Neural progenitor cell (in vitro differentiated cells): ENCODE results near the gene SIPA1L3. TPM values are rescaled to one million over a fixed set of nuclear protein-coding genes. Genes with fewer than 3 reads are reported as not detected.
A peak's percentile ranks its signal among the peaks of the same experiment; 100 is the strongest.

Experiments used
- DNase-seq: peaks from one replicate; pipeline ENCODE4 v3.0.0-alpha.2; 2016; ENCODE audit warnings: low spot score
- H2AFZ ChIP-seq: fragments of 200-600 bp; sonication (generic); replicated peaks from 2 replicates; pipeline ENCODE4 v1.6.1; 2016; ENCODE audit warnings: antibody characterized with exemption
- H3F3A ChIP-seq: fragments of 200-600 bp; sonication (generic); 2 replicates; pipeline ENCODE4 v1.6.1; 2016; ENCODE audit warnings: antibody characterized with exemption, low read depth
- H3K27ac ChIP-seq: fragments of 200-600 bp; sonication (generic); 2 replicates; pipeline ENCODE4 v1.5.1; 2016; ENCODE audit warnings: mild to moderate bottlenecking
- H3K27me3 ChIP-seq: fragments of 200-600 bp; sonication (generic); 2 replicates; pipeline ENCODE4 v1.6.1; 2016; ENCODE audit warnings: mild to moderate bottlenecking, moderate library complexity
- H3K36me3 ChIP-seq: fragments of 200-600 bp; sonication (generic); 2 replicates; pipeline ENCODE4 v1.5.1; 2016
- H3K4me1 ChIP-seq: fragments of 200-600 bp; sonication (generic); 2 replicates; pipeline ENCODE4 v1.6.1; 2016; ENCODE audit warnings: mixed run types
- H3K4me2 ChIP-seq: fragments of 200-600 bp; sonication (generic); 2 replicates; pipeline ENCODE4 v1.6.1; 2016
- H3K4me3 ChIP-seq: fragments of 200-600 bp; sonication (generic); 2 replicates; pipeline ENCODE4 v1.5.1; 2016
- H3K79me2 ChIP-seq: fragments of 200-600 bp; sonication (generic); 2 replicates; pipeline ENCODE4 v1.6.1; 2016; ENCODE audit warnings: low read depth
- H3K9ac ChIP-seq: fragments of 200-600 bp; sonication (generic); 2 replicates; pipeline ENCODE4 v1.6.1; 2016
- H3K9me3 ChIP-seq: fragments of 200-600 bp; sonication (generic); 2 replicates; pipeline ENCODE4 v1.5.1; 2016; ENCODE audit warnings: low read depth
- H4K20me1 ChIP-seq: fragments of 200-600 bp; sonication (generic); 2 replicates; pipeline ENCODE4 v1.6.1; 2016; ENCODE audit warnings: low read depth
- H3K27ac Mint-ChIP-seq: 3 replicates; pipeline ENCODE4 v1.8.0; 2021; ENCODE audit warnings: mixed read lengths
- H3K27me3 Mint-ChIP-seq: 2 replicates; pipeline ENCODE4 v1.8.0; 2022; ENCODE audit warnings: low read depth, mild to moderate bottlenecking, inconsistent platforms, moderate library complexity, mixed read lengths; ENCODE audit not compliant: insufficient read depth
- H3K36me3 Mint-ChIP-seq: 3 replicates; pipeline ENCODE4 v1.8.0; 2021; ENCODE audit warnings: mixed read lengths
- H3K4me1 Mint-ChIP-seq: 3 replicates; pipeline ENCODE4 v1.8.0; 2021; ENCODE audit warnings: mixed read lengths
- H3K4me3 Mint-ChIP-seq: 3 replicates; pipeline ENCODE4 v1.8.0; 2021; ENCODE audit warnings: mild to moderate bottlenecking, moderate library complexity, mixed read lengths
- H3K9me3 Mint-ChIP-seq: 3 replicates; pipeline ENCODE4 v1.8.0; 2020; ENCODE audit warnings: mixed read lengths
- EZH2 ChIP-seq: fragments of 200-600 bp; sonication (generic); IDR thresholded peaks from 2 replicates; pipeline ENCODE4 v1.6.1; 2017; ENCODE audit warnings: antibody characterized with exemption, mild to moderate bottlenecking, moderate library complexity
- EZH2phosphoT487 ChIP-seq: fragments of 200-600 bp; sonication (generic); IDR thresholded peaks from 2 replicates; pipeline ENCODE4 v1.6.1; 2017; ENCODE audit warnings: antibody characterized with exemption
- total RNA-seq: library from RNA; depleted of rRNA; stranded (reverse); fragments of >200 nt; gene quantifications from 2 replicates; pipeline ENCODE4 v1.2.3, GENCODE V29; 2015; ENCODE audit warnings: low replicate concordance
- TF ChIP-seq, protein P1 (sequence below): fragments of 200-600 bp; sonication (generic); IDR thresholded peaks from 2 replicates; pipeline ENCODE4 v1.5.1; 2017; ENCODE audit warnings: antibody characterized with exemption, mild to moderate bottlenecking

The SIPA1L3 gene
- total RNA-seq, 1 donor from 2014 or later, result 19.2 TPM

DNA sequence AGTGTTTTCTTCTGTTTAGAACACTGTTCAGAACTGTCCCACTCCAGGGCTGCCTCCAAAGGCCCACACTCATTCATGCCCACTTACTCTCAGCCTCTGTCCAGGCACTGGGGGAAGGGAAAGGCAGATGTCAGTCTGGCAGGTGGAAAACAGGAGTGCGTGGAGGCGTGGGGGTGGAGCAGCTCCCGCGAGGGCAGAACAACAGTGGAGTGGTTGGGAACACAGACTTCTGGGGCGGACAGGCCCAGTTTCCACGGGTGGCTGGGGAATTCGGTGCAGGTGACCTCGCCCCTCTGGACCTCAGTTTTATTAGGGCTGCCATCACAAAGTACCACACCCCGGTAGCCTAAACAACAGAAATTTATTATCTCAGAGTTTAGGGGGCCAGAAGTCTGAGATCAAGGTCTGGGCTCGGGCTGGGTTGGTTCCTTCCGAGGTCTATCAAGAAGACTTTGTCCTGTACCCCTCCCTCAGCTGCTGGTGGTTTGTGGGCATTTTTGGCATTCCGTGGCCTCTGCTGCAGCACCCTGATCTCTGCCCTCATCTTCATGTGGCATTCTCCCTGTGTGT lies 59.7 kb downstream of the SIPA1L3 start:
- H3K4me1 ChIP-seq, result peaks cover 19% of the 10 kb centered on the region
- no peak for DNase-seq

DNA sequence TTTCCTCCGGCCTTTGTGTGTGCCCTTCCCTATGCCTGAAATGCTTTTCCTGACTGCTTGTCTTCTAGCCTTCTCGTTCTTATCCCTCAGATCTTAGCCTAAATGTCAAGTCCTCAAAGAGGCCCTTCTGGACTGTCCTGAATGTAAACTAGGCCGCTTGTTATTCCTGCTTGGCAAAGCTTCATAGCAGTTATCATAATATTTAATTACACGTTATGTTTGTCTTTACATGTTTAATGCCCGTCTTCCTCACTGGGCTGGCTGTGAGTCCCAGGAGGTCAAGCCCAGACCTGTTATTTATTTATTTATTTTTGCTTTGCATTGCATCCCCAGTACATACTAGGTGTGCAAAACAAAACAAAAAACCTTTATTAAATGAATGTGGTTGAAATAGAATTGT lies 62.7 kb downstream of the SIPA1L3 start:
- no peak overlapping the region for H3K4me3 ChIP-seq
- H4K20me1 ChIP-seq, result no peaks in the 10 kb centered on the region
- peaks cover 92% of the 10 kb centered on the region for H3K79me2 ChIP-seq
- no peaks in the 10 kb centered on the region for H3F3A ChIP-seq
- H3K4me2 ChIP-seq, result no peak overlapping the region
- H3K27me3 ChIP-seq, result no peaks in the 10 kb centered on the region
- peaks cover 21% of the 10 kb centered on the region for H3K36me3 Mint-ChIP-seq
- H3K36me3 ChIP-seq, result no peaks in the 10 kb centered on the region
- no peaks in the 10 kb centered on the region for H3K9me3 ChIP-seq
- no peak overlapping the region for H2AFZ ChIP-seq
- peaks cover 11% of the 10 kb centered on the region for H3K4me1 Mint-ChIP-seq
- H3K27me3 Mint-ChIP-seq, result peaks cover 2% of the 10 kb centered on the region
- no peak overlapping the region for H3K27ac Mint-ChIP-seq
- H3K27ac ChIP-seq, result no peak overlapping the region
- TF ChIP-seq EZH2phosphoT487 (no peak), EZH2 (no peak)
- TF ChIP-seq, protein P1, sequence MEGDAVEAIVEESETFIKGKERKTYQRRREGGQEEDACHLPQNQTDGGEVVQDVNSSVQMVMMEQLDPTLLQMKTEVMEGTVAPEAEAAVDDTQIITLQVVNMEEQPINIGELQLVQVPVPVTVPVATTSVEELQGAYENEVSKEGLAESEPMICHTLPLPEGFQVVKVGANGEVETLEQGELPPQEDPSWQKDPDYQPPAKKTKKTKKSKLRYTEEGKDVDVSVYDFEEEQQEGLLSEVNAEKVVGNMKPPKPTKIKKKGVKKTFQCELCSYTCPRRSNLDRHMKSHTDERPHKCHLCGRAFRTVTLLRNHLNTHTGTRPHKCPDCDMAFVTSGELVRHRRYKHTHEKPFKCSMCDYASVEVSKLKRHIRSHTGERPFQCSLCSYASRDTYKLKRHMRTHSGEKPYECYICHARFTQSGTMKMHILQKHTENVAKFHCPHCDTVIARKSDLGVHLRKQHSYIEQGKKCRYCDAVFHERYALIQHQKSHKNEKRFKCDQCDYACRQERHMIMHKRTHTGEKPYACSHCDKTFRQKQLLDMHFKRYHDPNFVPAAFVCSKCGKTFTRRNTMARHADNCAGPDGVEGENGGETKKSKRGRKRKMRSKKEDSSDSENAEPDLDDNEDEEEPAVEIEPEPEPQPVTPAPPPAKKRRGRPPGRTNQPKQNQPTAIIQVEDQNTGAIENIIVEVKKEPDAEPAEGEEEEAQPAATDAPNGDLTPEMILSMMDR, result no peak
- no peak for DNase-seq
- peaks cover 28% of the 10 kb centered on the region for H3K9me3 Mint-ChIP-seq
- H3K9ac ChIP-seq, result no peak overlapping the region
- H3K4me1 ChIP-seq, result peaks cover 15% of the 10 kb centered on the region
- no peak overlapping the region for H3K4me3 Mint-ChIP-seq

More for the DNA sequence above, 59.7 kb downstream of the SIPA1L3 start:
- H3K27ac ChIP-seq, result no peak overlapping the region
- H3K4me2 ChIP-seq, result no peak overlapping the region
- no peaks in the 10 kb centered on the region for H3K27me3 ChIP-seq
- peaks cover 19% of the 10 kb centered on the region for H3K9me3 Mint-ChIP-seq
- H3K9me3 ChIP-seq, result no peaks in the 10 kb centered on the region
- H4K20me1 ChIP-seq, result no peaks in the 10 kb centered on the region
- peaks cover 14% of the 10 kb centered on the region for H3K4me1 Mint-ChIP-seq
- no peak overlapping the region for H2AFZ ChIP-seq
- peaks cover 93% of the 10 kb centered on the region for H3K79me2 ChIP-seq
- H3K36me3 Mint-ChIP-seq, result peaks cover 13% of the 10 kb centered on the region
- peaks cover 2% of the 10 kb centered on the region for H3K27me3 Mint-ChIP-seq
- H3K27ac Mint-ChIP-seq, result peak overlapping the region; percentile 74
- no peak overlapping the region for H3K4me3 ChIP-seq
- H3K36me3 ChIP-seq, result no peaks in the 10 kb centered on the region
- no peak overlapping the region for H3K4me3 Mint-ChIP-seq
- H3K9ac ChIP-seq, result no peak overlapping the region
- TF ChIP-seq, protein P1, result no peak
- no peak for TF ChIP-seq EZH2phosphoT487
- no peak for TF ChIP-seq EZH2
- H3F3A ChIP-seq, result no peaks in the 10 kb centered on the region

GRCh38 chr19:37970699-37971098 lies 63.7 kb downstream of the SIPA1L3 start:
- Histone ChIP-seq H3K4me2 (no peak overlapping the region), H3K4me1 (peaks cover 11% of the 10 kb centered on the region), H3K79me2 (peaks cover 92% of the 10 kb centered on the region), H3K27ac (no peak overlapping the region), H3K4me3 (no peak overlapping the region), H2AFZ (no peak overlapping the region), H3K27me3 (no peaks in the 10 kb centered on the region), H3F3A (no peaks in the 10 kb centered on the region), H3K36me3 (no peaks in the 10 kb centered on the region), H3K9me3 (no peaks in the 10 kb centered on the region), H4K20me1 (no peaks in the 10 kb centered on the region), H3K9ac (no peak overlapping the region)
- Mint-ChIP-seq H3K27ac (no peak overlapping the region), H3K9me3 (peaks cover 28% of the 10 kb centered on the region), H3K27me3 (peaks cover 2% of the 10 kb centered on the region), H3K36me3 (peaks cover 24% of the 10 kb centered on the region), H3K4me1 (peaks cover 10% of the 10 kb centered on the region), H3K4me3 (no peak overlapping the region)
- TF ChIP-seq, protein P1, result no peak
- TF ChIP-seq EZH2phosphoT487, result no peak
- no peak for TF ChIP-seq EZH2
- no peak for DNase-seq
